ENCODE data around the gene RFFL.

Gene RFFL

GRCh38 chr17:35079547-35080423 is 16.3 kb upstream of the RFFL start:
- no peak for DNase-seq

- DNase-seq: no peak
These were observed 13.4 kb upstream of the RFFL start for GRCh38 chr17:35076874-35077273.

GRCh38 chr17:35074711-35075707 is 11.5 kb upstream of the RFFL start:
- no peak for DNase-seq

GRCh38 chr17:35073991-35074627 is 10.6 kb upstream of the RFFL start:
- DNase-seq: no peak

- no peak for DNase-seq
These were observed 9.8 kb upstream of the RFFL start for GRCh38 chr17:35073183-35073790.

GRCh38 chr17:35069311-35069710 is 5.8 kb upstream of the RFFL start:
- no peak for DNase-seq

- no peak for DNase-seq
These were observed 4.7 kb upstream of the RFFL start for GRCh38 chr17:35068249-35068648.

GRCh38 chr17:35065880-35066279 is 2.4 kb upstream of the RFFL start:
- DNase-seq: no peak

- DNase-seq: no peak
These were observed 1.2 kb upstream of the RFFL start for GRCh38 chr17:35064516-35065215.

GRCh38 chr17:35062308-35062707 is 1.2 kb downstream of the RFFL start:
- no peak for DNase-seq

- no peak for DNase-seq
These were observed 6.1 kb downstream of the RFFL start for GRCh38 chr17:35057332-35057915.

- no peak for DNase-seq
These were observed 7.5 kb downstream of the RFFL start for GRCh38 chr17:35056013-35056412.

GRCh38 chr17:35053204-35053603 is 10.3 kb downstream of the RFFL start:
- DNase-seq: no peak

- no peak for DNase-seq
These were observed 10.7 kb downstream of the RFFL start for GRCh38 chr17:35052780-35053179.

- no peak for DNase-seq
These were observed 11.3 kb downstream of the RFFL start for GRCh38 chr17:35052241-35052610.

- DNase-seq: no peak
These were observed 11.8 kb downstream of the RFFL start for GRCh38 chr17:35051579-35052240.

GRCh38 chr17:35051183-35051578 is 12.3 kb downstream of the RFFL start:
- no peak for DNase-seq

GRCh38 chr17:35050170-35050569 is 13.3 kb downstream of the RFFL start:
- no peak for DNase-seq

- no peak for DNase-seq
These were observed 14.7 kb downstream of the RFFL start for GRCh38 chr17:35048685-35049379.

- no peak for DNase-seq
These were observed 16.7 kb downstream of the RFFL start for GRCh38 chr17:35046740-35047283.

Measured in NCI-H2081 (cell line).